ENCODE results near the gene PARD6G. TPM values are rescaled to one million over a fixed set of nuclear protein-coding genes. Genes with fewer than 3 reads are reported as not detected.

Gene PARD6G
- polyA plus RNA-seq, 3 donors = 0.78 to 3.6 (median 2.3) TPM

- H3K27ac ChIP-seq (ENCODE audit: low read depth, low read length) = no peak overlapping the region
- 91 to 96% (median 95%) methylated on average over 5 of the region's 5 CpGs for WGBS, 3 donors
Observed at GRCh38 chr18:80140455-80140985, 106.8 kb downstream of the PARD6G start.

- no peak overlapping the region for H3K27ac ChIP-seq (ENCODE audit: low read depth, low read length)
- 92 to 95% (median 93%) methylated on average over 12 of the region's 12 CpGs for WGBS, 3 donors
Observed at GRCh38 chr18:80137976-80138375, 109.3 kb downstream of the PARD6G start.

GRCh38 chr18:80137137-80137536 lies 110.2 kb downstream of the PARD6G start:
- H3K27ac ChIP-seq (ENCODE audit: low read depth, low read length) = no peak overlapping the region
- WGBS, 3 donors = 88 to 97% (median 91%) methylated on average over 14 of the region's 14 CpGs

- 91 to 95% (median 94%) methylated on average over 8 of the region's 8 CpGs for WGBS, 3 donors
- H3K27ac ChIP-seq (ENCODE audit: low read depth, low read length) = no peak overlapping the region
Observed at GRCh38 chr18:80136679-80137078, 110.6 kb downstream of the PARD6G start.

GRCh38 chr18:80135136-80135535 lies 112.2 kb downstream of the PARD6G start:
- 90 to 97% (median 96%) methylated on average over 1 of the region's 1 CpG for WGBS, 3 donors

GRCh38 chr18:80133124-80133523 lies 114.2 kb downstream of the PARD6G start:
- WGBS, 3 donors = 50 to 85% (median 81%) methylated on average over 1 of the region's 1 CpG
- H3K27ac ChIP-seq (ENCODE audit: low read depth, low read length) = no peak overlapping the region

More at GRCh38 chr18:80135136-80135535, 112.2 kb downstream of the PARD6G start:
- H3K27ac ChIP-seq (ENCODE audit: low read depth, low read length) = no peak overlapping the region

- H3K27ac ChIP-seq (ENCODE audit: low read depth, low read length) = no peak overlapping the region
Observed at GRCh38 chr18:80132180-80132812, 115.0 kb downstream of the PARD6G start.

GRCh38 chr18:80130555-80130954 lies 116.8 kb downstream of the PARD6G start:
- 76 to 94% (median 79%) methylated on average over 5 of the region's 5 CpGs for WGBS, 3 donors
- H3K27ac ChIP-seq (ENCODE audit: low read depth, low read length) = no peak overlapping the region

More at GRCh38 chr18:80132180-80132812, 115.0 kb downstream of the PARD6G start:
- 87 to 93% (median 92%) methylated on average over 3 of the region's 3 CpGs for WGBS, 3 donors

- no peak overlapping the region for H3K27ac ChIP-seq (ENCODE audit: low read depth, low read length)
- WGBS, 3 donors = 66 to 95% (median 84%) methylated on average over 7 of the region's 7 CpGs
Observed at GRCh38 chr18:80129672-80130367, 117.5 kb downstream of the PARD6G start.

GRCh38 chr18:80127635-80128034 lies 119.7 kb downstream of the PARD6G start:
- H3K27ac ChIP-seq (ENCODE audit: low read depth, low read length) = no peak overlapping the region
- 92 to 96% (median 93%) methylated on average over 1 of the region's 1 CpG for WGBS, 3 donors

GRCh38 chr18:80126797-80127196 lies 120.5 kb downstream of the PARD6G start:
- WGBS, 3 donors = 93 to 96% (median 93%) methylated on average over 9 of the region's 9 CpGs
- H3K27ac ChIP-seq (ENCODE audit: low read depth, low read length) = no peak overlapping the region

GRCh38 chr18:80124131-80124530 lies 123.2 kb downstream of the PARD6G start:
- H3K27ac ChIP-seq (ENCODE audit: low read depth, low read length) = no peak overlapping the region

- WGBS, 3 donors = 9 to 98% (median 76%) methylated on average over 1 of the region's 1 CpG
- no peak overlapping the region for H3K27ac ChIP-seq (ENCODE audit: low read depth, low read length)
Observed at GRCh38 chr18:80120932-80121331, 126.4 kb downstream of the PARD6G start.

GRCh38 chr18:80119111-80119510 lies 128.2 kb downstream of the PARD6G start:
- WGBS, 3 donors = 86 to 91% (median 89%) methylated on average over 6 of the region's 6 CpGs
- no peak overlapping the region for H3K27ac ChIP-seq (ENCODE audit: low read depth, low read length)

GRCh38 chr18:80115035-80115434 lies 132.3 kb downstream of the PARD6G start:
- no peak overlapping the region for H3K27ac ChIP-seq (ENCODE audit: low read depth, low read length)
- 83 to 98% (median 88%) methylated on average over 4 of the region's 4 CpGs for WGBS, 3 donors

- 6 to 28% (median 27%) methylated on average over 1 of the region's 1 CpG for WGBS, 3 donors
- H3K27ac ChIP-seq (ENCODE audit: low read depth, low read length) = no peak overlapping the region
Observed at GRCh38 chr18:80112624-80113248, 134.6 kb downstream of the PARD6G start.

- no peak overlapping the region for H3K27ac ChIP-seq (ENCODE audit: low read depth, low read length)
- WGBS, 3 donors = 1 to 3% (median 1%) methylated on average over 19 to 34 of the region's 34 CpGs
Observed at GRCh38 chr18:80109676-80110078, 137.6 kb downstream of the PARD6G start.

GRCh38 chr18:80108739-80109675 lies 138.3 kb downstream of the PARD6G start, which contains the start of gene ADNP2:
Gene ADNP2 (plus strand): TSS chr18:80109262. CDS start chr18:80117543, 8,281 bp downstream.
- WGBS, 3 donors = 3 to 5% (median 5%) methylated on average over 24 to 74 of the region's 76 CpGs
- no peak within 1 kb of the TSS for H3K27ac ChIP-seq (ENCODE audit: low read depth, low read length)
